NT2/D1 (cell line): ENCODE measurements around the gene CEACAM16.

ENCODE experiments used
- SUZ12 ChIP-seq: IDR thresholded peaks from 2 replicates; pipeline ENCODE4 v1.6.1; 2011; ENCODE audit not compliant: insufficient read length, insufficient read depth; ENCODE audit errors: extremely low read depth
- YY1 ChIP-seq: IDR thresholded peaks from 2 replicates; pipeline ENCODE4 v1.6.1; 2011; ENCODE audit not compliant: insufficient read length, insufficient read depth
- ZNF274 ChIP-seq: IDR thresholded peaks from 2 replicates; pipeline ENCODE4 v1.6.1; 2011; ENCODE audit warnings: mild to moderate bottlenecking, low read depth, low read length

DNA sequence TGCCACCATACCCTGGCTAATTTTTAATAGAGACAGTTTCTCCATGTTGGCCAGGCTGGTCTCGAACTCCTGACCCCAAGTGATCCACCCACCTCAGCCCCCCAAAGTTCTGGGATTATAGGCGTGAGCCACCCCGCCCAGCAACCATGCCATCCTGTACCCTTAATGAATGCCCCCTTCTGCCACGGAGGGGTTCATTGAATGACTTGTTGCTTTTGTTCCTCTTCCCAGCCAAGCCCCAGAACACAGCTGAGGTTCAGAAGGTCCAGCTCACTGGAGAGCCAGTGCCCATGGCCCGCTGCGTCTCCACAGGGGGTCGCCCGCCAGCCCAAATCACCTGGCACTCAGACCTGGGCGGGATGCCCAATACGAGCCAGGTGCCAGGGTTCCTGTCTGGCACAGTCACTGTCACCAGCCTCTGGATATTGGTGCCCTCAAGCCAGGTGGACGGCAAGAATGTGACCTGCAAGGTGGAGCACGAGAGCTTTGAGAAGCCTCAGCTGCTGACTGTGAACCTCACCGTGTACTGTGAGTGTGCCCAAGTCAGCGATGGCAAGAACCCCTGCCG, 49.3 kb upstream of the CEACAM16 start:
- TF ChIP-seq ZNF274 (no peak), YY1 (no peak), SUZ12 (no peak)
